K562 (cell line): ENCODE data around the gene NTSR1.

Experiments
- CTCF ChIP-seq, 3 experiments: IDR thresholded peaks in 2 of 3; conservative IDR thresholded peaks in 1 of 3; 2 replicates each; pipeline ENCODE4 v1.5.1; 2011 to 2012; ENCODE audit warnings: low read length in 3 of 3, mild to moderate bottlenecking in 3 of 3, control low read depth in 2 of 3, improper control_type of control experiment in 1 of 3, inconsistent platforms in 1 of 3, low read depth in 1 of 3, mixed read lengths in 1 of 3, moderate library complexity in 1 of 3; ENCODE audit not compliant: insufficient read depth in 2 of 3
- EHMT2 ChIP-seq: fragments of 450-650 bp; IDR thresholded peaks from 2 replicates; pipeline ENCODE4 v1.6.1; 2018; ENCODE audit warnings: antibody characterized with exemption
- ETS1 ChIP-seq: conservative IDR thresholded peaks from 2 replicates; pipeline ENCODE4 v1.6.1; 2011; ENCODE audit warnings: low read depth, mild to moderate bottlenecking, low read length; ENCODE audit not compliant: control insufficient read depth
- EZH2 ChIP-seq: IDR thresholded peaks from 2 replicates; pipeline ENCODE4 v1.6.1; 2012; ENCODE audit warnings: low read depth, mild to moderate bottlenecking, inconsistent platforms, low read length, borderline replicate concordance
- MAFF ChIP-seq: IDR thresholded peaks from 2 replicates; pipeline ENCODE4 v1.6.1; 2012; ENCODE audit warnings: low read length, improper control_type of control experiment
- MLX ChIP-seq, 2 experiments: fragments of 450-650 bp in 1 of 2; sonication (generic) in 1 of 2; formaldehyde crosslinking; conservative IDR thresholded peaks; 2 replicates each; pipeline versions ENCODE4 v1.4.0 to v1.8.1; 2020 to 2022; ENCODE audit warnings: mild to moderate bottlenecking in 1 of 2, missing genetic modification reagents in 1 of 2
- POLR2A ChIP-seq: fragments of 450-650 bp; conservative IDR thresholded peaks from 2 replicates; pipeline ENCODE4 v1.6.1; 2016
- REST ChIP-seq, 2 experiments: fragments of 450-650 bp; formaldehyde crosslinking in 1 of 2; IDR thresholded peaks; 2 replicates each; pipeline versions ENCODE4 v1.4.0 to v1.6.1; 2014 to 2020; ENCODE audit warnings: mild to moderate bottlenecking in 2 of 2, borderline replicate concordance in 1 of 2, low read depth in 1 of 2
- SPI1 ChIP-seq: IDR thresholded peaks from 2 replicates; pipeline ENCODE4 v1.6.1; 2011; ENCODE audit warnings: low read depth, low read length, control low read depth, borderline replicate concordance
- ZC3H4 ChIP-seq: sonication (generic); formaldehyde crosslinking; IDR thresholded peaks from 2 replicates; pipeline ENCODE4 v1.9.0; 2021; ENCODE audit warnings: missing genetic modification reagents, borderline replicate concordance

- no peak for TF ChIP-seq EZH2
- TF ChIP-seq MLX (CRISPR knock-in tag; conservative IDR thresholded peaks at IDR 0.05): no peak
- TF ChIP-seq CTCF (IDR thresholded peaks at IDR 0.05 in 2 of 3, conservative IDR thresholded peaks at IDR 0.05 in 1 of 3; ENCODE audit: insufficient read depth in 2 of 3, low read depth in 1 of 3, low read length in 3 of 3): no peak
- no peak for TF ChIP-seq REST (IDR thresholded peaks at IDR 0.05; ENCODE audit: borderline replicate concordance)
- no peak for TF ChIP-seq REST (CRISPR knock-in tag; IDR thresholded peaks at IDR 0.05; ENCODE audit: low read depth)
- no peak for TF ChIP-seq ETS1
- no peak for TF ChIP-seq EHMT2
- TF ChIP-seq POLR2A: no peak
- no peak for TF ChIP-seq ZC3H4 (CRISPR knock-in tag)
- no peak for TF ChIP-seq MAFF
- no peak for TF ChIP-seq SPI1
Observed at GRCh38 chr20:62784497-62784896, 75.9 kb downstream of the NTSR1 start.
